ENCODE measurements around the gene PHLPP1.

PHLPP1 gene

GRCh38 chr18:62839874-62840713 is 124.8 kb downstream of the PHLPP1 start:
- no peak for ATAC-seq
- no peak for DNase-seq
- no peak overlapping the region for H3K27ac Mint-ChIP-seq
- no peak overlapping the region for H3K4me3 Mint-ChIP-seq
- no peaks in the 10 kb centered on the region for H3K9me3 Mint-ChIP-seq
- peaks cover 9% of the 10 kb centered on the region for H3K36me3 Mint-ChIP-seq (ENCODE audit: low read depth)
- H3K4me1 Mint-ChIP-seq = peaks cover 42% of the 10 kb centered on the region
- no peaks in the 10 kb centered on the region for H3K27me3 Mint-ChIP-seq

GRCh38 chr18:62841405-62841804 is 126.1 kb downstream of the PHLPP1 start:
- ATAC-seq = no peak
- Mint-ChIP-seq H3K27ac (no peak overlapping the region), H3K27me3 (no peaks in the 10 kb centered on the region), H3K36me3 (ENCODE audit: low read depth) (peaks cover 8% of the 10 kb centered on the region), H3K4me3 (no peak overlapping the region), H3K9me3 (no peaks in the 10 kb centered on the region), H3K4me1 (peaks cover 55% of the 10 kb centered on the region)
- no peak for DNase-seq

- H3K9me3 Mint-ChIP-seq = no peaks in the 10 kb centered on the region
- DNase-seq (no peak), ATAC-seq (no peak)
- no peaks in the 10 kb centered on the region for H3K27me3 Mint-ChIP-seq
- H3K4me1 Mint-ChIP-seq = peaks cover 57% of the 10 kb centered on the region
- no peak overlapping the region for H3K4me3 Mint-ChIP-seq
- no peak overlapping the region for H3K27ac Mint-ChIP-seq
- H3K36me3 Mint-ChIP-seq (ENCODE audit: low read depth) = peaks cover 8% of the 10 kb centered on the region
Observed at GRCh38 chr18:62842898-62843297, 127.6 kb downstream of the PHLPP1 start.

GRCh38 chr18:62844850-62845643 is 129.7 kb downstream of the PHLPP1 start:
- Mint-ChIP-seq H3K9me3 (no peaks in the 10 kb centered on the region), H3K4me1 (peaks cover 40% of the 10 kb centered on the region), H3K27me3 (no peaks in the 10 kb centered on the region), H3K36me3 (ENCODE audit: low read depth) (peaks cover 5% of the 10 kb centered on the region), H3K4me3 (peak overlapping the region; percentile 43), H3K27ac (peak overlapping the region; percentile 64)
- peak; percentile 92 for ATAC-seq
- peak; percentile 10 for DNase-seq

DNA sequence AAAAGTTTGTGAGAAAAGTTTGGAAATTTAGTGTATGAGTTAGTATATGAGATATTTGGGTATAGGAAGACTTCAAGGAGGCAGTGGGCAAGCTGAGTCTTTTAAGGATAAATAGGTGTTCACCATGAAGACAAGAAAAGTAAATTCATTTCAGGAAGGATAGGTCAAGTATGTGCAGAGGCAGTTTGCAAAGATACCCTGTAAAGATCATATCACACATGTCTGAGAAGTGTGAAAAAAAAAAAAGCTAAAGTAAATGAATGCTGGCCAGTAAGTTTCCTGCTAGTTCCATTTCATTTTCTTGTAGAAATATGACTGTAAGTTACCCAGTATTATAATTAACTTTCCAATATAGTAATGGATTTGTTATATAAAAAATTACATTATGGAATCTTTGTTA is 131.0 kb downstream of the PHLPP1 start:
- DNase-seq (no peak), ATAC-seq (no peak)
- Mint-ChIP-seq H3K27me3 (no peaks in the 10 kb centered on the region), H3K4me1 (peaks cover 31% of the 10 kb centered on the region), H3K36me3 (ENCODE audit: low read depth) (peaks cover 2% of the 10 kb centered on the region), H3K9me3 (no peaks in the 10 kb centered on the region), H3K27ac (peak overlapping the region; percentile 25), H3K4me3 (peak overlapping the region; percentile 9)

- DNase-seq = no peak
Observed at GRCh38 chr18:62847081-62847480, 131.7 kb downstream of the PHLPP1 start.

GRCh38 chr18:62848946-62849345 is 133.6 kb downstream of the PHLPP1 start:
- peaks cover 24% of the 10 kb centered on the region for H3K4me1 Mint-ChIP-seq
- H3K27ac Mint-ChIP-seq = no peak overlapping the region
- no peaks in the 10 kb centered on the region for H3K9me3 Mint-ChIP-seq
- H3K4me3 Mint-ChIP-seq = no peak overlapping the region
- DNase-seq = no peak
- H3K27me3 Mint-ChIP-seq = no peaks in the 10 kb centered on the region
- ATAC-seq = no peak
- no peaks in the 10 kb centered on the region for H3K36me3 Mint-ChIP-seq (ENCODE audit: low read depth)

More at GRCh38 chr18:62847081-62847480, 131.7 kb downstream of the PHLPP1 start:
- Mint-ChIP-seq H3K27me3 (no peaks in the 10 kb centered on the region), H3K4me1 (peaks cover 31% of the 10 kb centered on the region), H3K27ac (no peak overlapping the region), H3K9me3 (no peaks in the 10 kb centered on the region), H3K36me3 (ENCODE audit: low read depth) (peaks cover 2% of the 10 kb centered on the region), H3K4me3 (no peak overlapping the region)
- ATAC-seq = no peak

DNA sequence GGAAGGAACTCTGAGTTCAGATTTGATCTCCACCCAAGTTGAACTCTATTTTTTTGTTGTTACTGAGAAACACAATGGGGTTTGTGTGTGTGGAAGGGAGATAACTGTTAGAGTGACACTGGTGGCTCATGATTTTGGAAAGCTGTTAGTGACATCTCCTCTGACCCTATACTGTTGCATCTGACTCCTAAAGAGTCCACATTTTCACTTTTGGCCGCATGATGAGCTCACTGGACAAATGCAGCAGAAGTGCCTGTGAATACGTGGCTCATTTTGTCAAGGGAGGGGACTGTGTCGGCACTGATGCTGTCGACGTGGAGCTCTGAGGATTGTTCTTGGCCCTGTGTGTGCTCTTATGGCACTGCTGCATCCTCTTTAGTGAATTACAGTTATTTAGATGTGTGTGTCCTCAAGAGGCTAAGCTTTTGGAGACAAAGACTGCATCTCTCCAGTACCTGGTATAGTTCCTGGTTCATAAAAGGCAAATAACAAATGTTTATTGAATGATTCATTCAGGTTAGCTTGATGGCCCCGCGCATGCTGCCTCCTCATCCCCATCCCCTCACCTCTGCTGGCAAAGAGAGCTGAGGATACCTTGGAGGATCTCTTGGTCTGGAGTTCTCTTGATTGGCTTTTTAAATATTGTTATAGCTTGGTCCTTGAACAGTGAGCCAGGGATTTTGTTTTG is 135.4 kb downstream of the PHLPP1 start:
- H3K27me3 Mint-ChIP-seq = no peaks in the 10 kb centered on the region
- ATAC-seq = no peak
- H3K36me3 Mint-ChIP-seq (ENCODE audit: low read depth) = no peaks in the 10 kb centered on the region
- H3K4me1 Mint-ChIP-seq = peaks cover 9% of the 10 kb centered on the region
- H3K9me3 Mint-ChIP-seq = no peaks in the 10 kb centered on the region
- no peak for DNase-seq
- no peak overlapping the region for H3K4me3 Mint-ChIP-seq
- no peak overlapping the region for H3K27ac Mint-ChIP-seq

DNA sequence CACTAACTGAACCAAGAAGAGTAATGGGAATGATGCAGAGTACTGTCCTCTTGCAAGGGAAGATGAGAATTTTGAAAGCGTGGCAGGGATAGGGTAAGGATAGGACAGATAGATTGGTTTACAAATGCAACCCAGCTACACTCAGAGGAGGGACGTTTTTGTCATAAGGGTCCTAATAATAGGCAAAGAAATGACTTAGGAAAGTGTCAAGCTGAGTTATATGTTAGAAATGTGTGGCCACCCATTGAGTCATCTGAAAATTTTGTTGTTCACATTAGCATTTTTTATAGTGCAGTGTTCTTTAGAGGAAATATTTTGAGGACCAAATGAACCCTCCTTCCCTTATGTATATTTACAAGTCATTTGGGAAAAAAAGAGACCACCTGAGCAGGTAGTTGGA is 137.5 kb downstream of the PHLPP1 start:
- Mint-ChIP-seq H3K9me3 (no peaks in the 10 kb centered on the region), H3K27me3 (no peaks in the 10 kb centered on the region), H3K27ac (no peak overlapping the region), H3K4me1 (peaks cover under 1% of the 10 kb centered on the region), H3K4me3 (no peak overlapping the region), H3K36me3 (ENCODE audit: low read depth) (no peaks in the 10 kb centered on the region)
- DNase-seq (no peak), ATAC-seq (no peak)

DNA sequence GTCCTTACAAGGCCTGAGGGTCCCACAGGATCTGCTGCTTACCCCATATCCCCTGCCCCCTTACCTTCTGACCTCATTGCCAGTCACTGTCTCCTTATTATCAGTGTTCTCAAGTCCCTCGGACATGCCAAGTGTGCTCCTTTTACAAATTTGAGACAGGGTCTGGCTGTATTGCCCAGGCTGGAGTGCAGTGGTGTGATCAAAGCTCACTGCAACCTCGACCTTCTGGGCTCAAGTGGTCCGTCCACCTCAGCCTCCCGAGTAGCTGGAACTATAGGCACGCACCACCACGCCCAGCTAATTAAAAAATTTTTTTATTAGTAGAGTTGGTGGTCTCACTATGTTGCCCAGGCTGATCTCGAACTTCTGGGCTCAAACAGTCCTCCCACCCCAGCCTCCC is 141.0 kb downstream of the PHLPP1 start:
- Mint-ChIP-seq H3K4me1 (no peaks in the 10 kb centered on the region), H3K36me3 (ENCODE audit: low read depth) (no peaks in the 10 kb centered on the region), H3K27me3 (no peaks in the 10 kb centered on the region), H3K9me3 (no peaks in the 10 kb centered on the region), H3K4me3 (no peak overlapping the region), H3K27ac (no peak overlapping the region)
- ATAC-seq = no peak
- DNase-seq = no peak

DNA sequence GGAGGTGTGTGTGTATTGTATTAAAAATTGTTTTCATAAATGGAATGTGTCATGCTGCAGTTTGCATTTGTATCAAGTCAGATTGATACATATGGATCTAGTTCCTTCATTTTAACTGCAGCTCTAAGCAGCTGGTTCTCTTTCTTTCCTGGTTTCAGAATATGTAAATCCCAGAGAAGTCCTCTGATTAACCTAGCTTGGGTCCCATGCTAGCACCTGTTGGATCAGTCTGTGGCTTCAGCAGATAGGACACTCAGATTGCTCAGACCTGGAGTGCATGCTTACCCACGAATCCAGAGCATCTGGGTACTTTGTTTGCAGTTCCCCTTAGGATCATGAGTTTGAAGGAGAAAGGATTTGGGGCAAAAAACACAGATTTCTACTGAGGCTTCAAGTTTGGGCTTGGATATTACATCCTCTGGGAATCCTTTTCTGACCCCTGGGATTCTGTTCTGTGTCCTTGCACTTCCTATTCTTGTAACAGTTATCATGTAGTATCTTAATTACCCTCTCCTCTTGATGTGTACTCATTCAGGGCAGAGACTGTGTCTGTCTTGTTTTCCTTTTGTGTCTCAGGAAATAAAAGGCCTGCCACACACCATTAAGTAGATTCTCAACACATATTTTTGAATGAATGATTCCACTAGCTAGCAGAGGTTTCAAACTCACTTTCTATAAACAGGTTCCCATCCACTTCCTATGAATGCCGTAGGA is 142.1 kb downstream of the PHLPP1 start:
- H3K36me3 Mint-ChIP-seq (ENCODE audit: low read depth) = no peaks in the 10 kb centered on the region
- H3K27me3 Mint-ChIP-seq = no peaks in the 10 kb centered on the region
- H3K27ac Mint-ChIP-seq = no peak overlapping the region
- no peak for ATAC-seq
- no peak for DNase-seq
- no peaks in the 10 kb centered on the region for H3K9me3 Mint-ChIP-seq
- H3K4me3 Mint-ChIP-seq = no peak overlapping the region
- H3K4me1 Mint-ChIP-seq = no peaks in the 10 kb centered on the region

- no peaks in the 10 kb centered on the region for H3K4me1 Mint-ChIP-seq
- no peak overlapping the region for H3K27ac Mint-ChIP-seq
- ATAC-seq (no peak), DNase-seq (no peak)
- no peak overlapping the region for H3K4me3 Mint-ChIP-seq
- H3K9me3 Mint-ChIP-seq = no peaks in the 10 kb centered on the region
- no peaks in the 10 kb centered on the region for H3K27me3 Mint-ChIP-seq
- no peaks in the 10 kb centered on the region for H3K36me3 Mint-ChIP-seq (ENCODE audit: low read depth)
Observed at GRCh38 chr18:62860062-62860461, 144.7 kb downstream of the PHLPP1 start.

- Mint-ChIP-seq H3K4me1 (no peaks in the 10 kb centered on the region), H3K36me3 (ENCODE audit: low read depth) (no peaks in the 10 kb centered on the region)
- ATAC-seq = no peak
Observed at GRCh38 chr18:62862466-62862865, 147.1 kb downstream of the PHLPP1 start.

GRCh38 chr18:62863579-62864001 is 148.2 kb downstream of the PHLPP1 start:
- no peak for DNase-seq
- ATAC-seq = no peak
- H3K27ac Mint-ChIP-seq = no peak overlapping the region
- H3K4me3 Mint-ChIP-seq = no peak overlapping the region
- H3K9me3 Mint-ChIP-seq = no peaks in the 10 kb centered on the region
- peaks cover 1% of the 10 kb centered on the region for H3K4me1 Mint-ChIP-seq
- H3K36me3 Mint-ChIP-seq (ENCODE audit: low read depth) = no peaks in the 10 kb centered on the region
- H3K27me3 Mint-ChIP-seq = no peaks in the 10 kb centered on the region

More at GRCh38 chr18:62862466-62862865, 147.1 kb downstream of the PHLPP1 start:
- H3K27me3 Mint-ChIP-seq = no peaks in the 10 kb centered on the region
- H3K27ac Mint-ChIP-seq = no peak overlapping the region
- no peak for DNase-seq
- H3K4me3 Mint-ChIP-seq = no peak overlapping the region
- no peaks in the 10 kb centered on the region for H3K9me3 Mint-ChIP-seq
